GM18499 (cell line): ENCODE data around the gene FAH.

Experiments used
- ATAC-seq: cut with Tn5 transposase; IDR thresholded peaks from one replicate; pipeline ENCODE4 v1.9.1; 2021; ENCODE audit warnings: moderate number of reproducible peaks; ENCODE audit not compliant: insufficient read depth, unreplicated experiment

FAH gene

DNA sequence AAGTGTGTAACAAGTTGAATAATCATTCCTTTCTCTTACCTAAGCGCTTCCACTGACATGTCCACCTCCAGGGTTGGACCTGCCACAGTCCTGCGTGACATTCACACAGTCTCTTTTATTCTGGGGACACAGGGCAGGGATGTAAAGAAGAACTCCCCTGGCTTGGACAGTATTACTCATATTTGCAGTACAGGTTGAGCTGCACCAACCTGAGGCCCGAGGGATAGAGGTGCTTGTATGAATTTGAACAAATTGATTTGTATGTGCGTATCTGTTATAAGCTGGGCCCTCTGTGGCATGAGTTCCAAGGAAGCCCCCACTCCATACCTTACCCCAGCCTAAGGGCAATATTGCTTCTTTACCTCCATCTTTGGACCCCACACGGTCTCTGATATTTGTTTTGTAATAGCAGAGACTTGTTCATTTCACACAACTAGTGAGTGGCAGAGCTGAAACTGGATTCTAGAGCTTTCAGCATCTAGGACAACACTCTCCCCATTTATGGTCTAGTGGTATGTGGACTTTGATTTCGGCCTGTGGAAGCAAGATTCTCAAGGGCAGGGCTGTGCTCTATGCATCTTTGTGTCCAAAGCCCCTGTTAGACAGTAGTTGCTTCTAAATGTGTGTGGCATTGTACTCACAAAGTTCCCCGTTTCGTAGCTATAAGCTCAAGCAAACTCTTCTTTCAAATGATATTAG lies 39.2 kb downstream of the FAH start:
- no peak for ATAC-seq

DNA sequence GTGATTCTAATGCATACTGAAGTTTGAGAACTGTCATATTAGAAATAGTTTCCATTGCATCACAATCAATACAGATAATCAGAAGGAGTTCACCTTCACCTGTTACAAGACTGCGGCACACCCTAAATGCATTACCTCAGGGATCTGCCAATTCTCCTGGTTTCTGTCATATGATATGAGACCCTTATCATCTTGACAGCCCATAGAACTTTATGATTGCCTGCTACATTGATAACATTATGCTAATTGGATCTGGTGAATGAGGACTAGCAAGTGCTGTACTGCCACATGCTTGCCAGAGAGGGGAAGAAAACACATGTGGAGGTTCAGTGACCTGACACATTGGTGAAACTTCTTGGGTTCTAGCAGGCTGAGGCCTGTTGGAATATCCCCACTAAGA lies 41.4 kb downstream of the FAH start:
- ATAC-seq, result no peak

DNA sequence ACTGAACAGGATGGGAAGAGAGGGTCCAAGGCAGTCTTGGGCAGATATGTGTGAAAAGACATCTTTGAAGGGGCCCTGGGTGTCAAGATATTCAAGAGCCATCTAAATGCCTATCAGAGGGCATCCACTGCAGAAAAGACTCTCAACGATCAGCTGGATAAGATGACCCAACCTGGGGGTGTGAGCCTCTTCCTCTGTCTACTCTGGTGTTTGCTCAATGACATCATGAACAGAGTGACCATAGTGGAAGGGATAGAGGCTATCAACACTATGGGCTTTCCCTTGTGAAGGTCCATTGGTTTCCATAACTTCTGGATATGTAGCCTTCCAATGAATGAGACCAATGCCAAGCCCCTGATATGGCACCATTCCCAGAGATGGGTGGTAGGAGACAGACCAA lies 42.1 kb downstream of the FAH start:
- ATAC-seq, result no peak

DNA sequence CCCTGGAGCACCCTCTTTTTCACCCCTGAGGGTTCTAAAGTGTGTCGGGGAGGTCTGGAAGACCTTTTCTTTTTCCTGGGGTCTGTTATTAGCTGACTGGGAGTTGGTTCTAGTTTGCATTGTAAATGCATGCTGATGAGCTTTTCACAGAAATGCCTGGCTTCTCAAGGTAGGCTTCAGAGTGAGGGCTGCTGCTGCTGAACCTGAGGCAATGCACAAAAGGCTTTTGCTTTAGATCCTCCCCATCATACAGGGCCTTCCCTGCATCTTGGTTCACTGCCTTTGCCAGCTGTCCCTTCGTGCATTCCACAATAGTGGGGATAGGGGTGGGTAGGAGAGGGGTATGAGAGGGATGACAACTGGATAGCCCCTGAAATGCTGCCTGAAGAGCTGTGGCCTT lies 46.6 kb downstream of the FAH start:
- no peak for ATAC-seq

DNA sequence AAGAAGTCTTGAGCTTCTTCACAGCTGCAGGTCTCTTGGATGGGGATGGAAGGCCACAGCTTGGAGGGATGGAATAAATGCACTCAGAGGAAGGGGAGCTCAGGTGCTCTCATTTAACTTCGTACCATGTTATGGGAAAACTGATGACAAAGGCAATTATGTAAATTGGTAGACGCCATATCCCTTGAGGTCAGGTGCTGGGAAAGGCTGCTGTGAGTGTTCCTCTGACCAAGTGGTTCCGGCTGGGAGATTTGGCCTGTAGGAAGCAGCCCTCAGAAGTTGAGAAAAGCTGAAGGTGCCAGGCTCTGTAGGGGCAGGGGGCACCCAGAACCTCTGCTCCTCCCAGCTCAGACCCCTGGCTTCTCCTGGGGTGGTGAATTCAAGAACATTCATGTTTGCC lies 47.1 kb downstream of the FAH start:
- no peak for ATAC-seq

DNA sequence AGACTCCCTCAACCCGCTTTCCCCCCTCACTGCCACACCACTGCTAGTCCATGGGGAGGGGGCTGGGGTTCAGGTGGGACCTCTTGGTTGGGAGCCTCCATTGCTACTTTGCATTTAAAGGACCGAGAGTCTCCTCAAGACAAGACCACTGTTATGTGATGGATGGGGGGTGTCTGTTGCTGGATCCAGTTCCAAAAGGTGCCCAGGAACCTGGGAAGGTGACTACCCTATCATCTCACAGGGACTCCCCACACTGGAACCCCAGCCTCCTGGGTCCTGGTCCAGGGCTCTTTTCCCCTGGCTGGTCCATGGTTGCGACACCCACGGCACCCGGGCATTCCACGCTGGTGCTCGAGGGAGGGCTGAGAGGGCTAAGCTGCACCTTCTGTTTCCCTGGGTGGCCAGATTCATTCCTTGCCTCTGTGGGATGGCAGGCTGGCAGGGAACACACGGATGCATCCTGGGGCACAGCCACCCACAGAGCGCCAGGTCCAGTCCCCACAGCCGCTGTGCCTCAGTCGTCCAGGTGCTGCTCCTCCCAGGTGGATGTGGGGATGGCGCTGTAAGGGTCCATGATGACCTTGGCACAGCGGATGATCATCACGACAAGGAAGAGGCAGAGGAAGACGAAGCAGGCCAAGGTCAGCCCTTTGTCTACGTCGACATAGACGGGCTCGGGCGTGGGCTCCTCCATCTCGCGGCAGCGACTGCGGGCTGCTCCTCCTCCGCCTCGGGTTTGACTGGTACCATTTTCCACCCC lies 48.6 kb downstream of the FAH start:
- no peak for ATAC-seq

DNA sequence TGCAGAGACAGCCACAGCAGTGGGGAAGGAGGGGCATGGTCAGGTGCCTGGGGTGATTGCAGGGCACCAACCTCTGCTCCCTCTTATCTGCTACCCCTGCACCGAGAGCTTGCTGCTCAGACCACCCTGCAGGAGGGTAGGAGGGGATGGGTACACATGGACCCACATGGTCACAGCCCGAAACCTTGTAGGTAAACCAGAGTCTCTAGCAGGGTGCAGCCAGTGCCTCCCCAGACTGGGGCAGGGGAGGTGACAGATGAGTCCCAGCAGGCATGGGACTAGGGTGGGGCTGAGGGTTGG lies 49.2 kb downstream of the FAH start:
- ATAC-seq, result no peak

DNA sequence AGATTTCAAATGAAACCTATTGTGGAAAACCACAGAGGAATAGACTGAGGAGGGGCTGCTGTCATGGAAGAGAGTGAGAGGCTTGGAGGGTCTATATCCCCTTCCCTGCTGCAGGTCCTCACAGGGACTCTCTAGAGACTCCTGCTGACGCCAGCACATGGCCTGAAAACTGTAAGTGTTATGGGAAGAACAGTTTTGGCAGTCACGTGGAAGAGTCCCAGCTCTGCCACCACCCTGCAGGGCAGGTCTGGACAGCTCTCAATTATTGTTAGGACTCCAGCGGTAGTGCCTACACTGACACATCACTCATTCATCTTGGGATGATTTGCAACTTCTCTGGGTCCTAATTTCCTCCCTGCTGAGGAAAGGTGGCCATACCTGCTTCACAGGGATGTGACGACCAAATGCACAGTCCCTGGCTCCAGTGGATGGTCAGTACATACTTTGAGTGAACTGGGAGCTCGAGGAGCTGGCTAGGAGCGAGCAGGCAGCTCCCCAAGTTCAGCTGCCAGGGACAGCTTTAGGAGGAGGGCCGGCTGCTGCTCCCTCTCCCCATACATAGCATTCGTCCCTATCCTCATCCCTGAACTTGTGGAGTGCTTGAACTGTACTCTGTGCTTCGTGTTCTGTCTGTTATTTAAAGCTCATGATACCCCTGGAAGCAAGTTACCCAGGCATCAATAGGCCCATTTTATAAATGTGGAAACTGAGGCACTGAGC lies 50.0 kb downstream of the FAH start:
- ATAC-seq, result no peak

DNA sequence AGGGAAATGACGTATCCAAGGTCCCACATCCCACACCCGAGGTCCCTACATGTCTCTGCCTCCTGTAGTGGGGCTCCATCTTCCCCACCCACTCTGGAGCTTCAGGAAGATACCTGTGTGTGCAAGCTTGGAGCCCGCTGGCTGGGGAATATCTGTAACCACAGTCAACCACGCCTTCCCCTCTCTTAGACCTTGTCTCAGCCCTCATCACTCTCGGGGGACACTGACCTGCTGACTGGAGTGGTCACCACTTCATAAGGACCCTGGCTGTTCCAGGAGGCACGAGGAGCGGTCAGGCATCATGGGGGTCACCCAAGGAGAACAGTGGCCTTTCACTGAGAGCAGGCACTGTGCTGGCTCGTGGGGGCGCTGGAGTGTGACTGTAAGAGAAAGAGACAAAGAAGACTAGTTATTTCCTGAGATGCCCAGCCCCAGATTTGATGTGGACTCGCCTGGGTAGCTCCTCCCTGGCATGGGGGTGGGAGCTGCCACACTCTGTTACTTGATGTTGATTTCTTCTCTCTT lies 50.6 kb downstream of the FAH start:
- no peak for ATAC-seq

DNA sequence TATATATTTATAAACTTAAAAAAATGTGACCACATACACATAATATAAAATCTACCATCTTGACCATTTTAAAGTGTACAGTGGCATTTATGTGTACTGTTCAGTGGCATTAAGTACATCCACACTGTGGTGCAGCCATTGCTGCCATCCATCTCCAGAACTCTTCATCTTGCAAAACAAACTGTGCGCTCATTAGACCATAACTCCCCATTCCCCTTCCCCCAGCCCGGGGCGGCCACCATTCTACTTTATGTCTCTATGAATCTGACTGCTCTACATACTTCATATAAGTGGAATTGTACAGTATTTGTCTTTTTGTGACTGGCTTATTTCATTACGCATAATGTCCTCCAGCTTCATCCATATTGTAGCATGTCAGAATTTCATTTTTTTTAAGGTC lies 51.4 kb downstream of the FAH start:
- no peak for ATAC-seq

DNA sequence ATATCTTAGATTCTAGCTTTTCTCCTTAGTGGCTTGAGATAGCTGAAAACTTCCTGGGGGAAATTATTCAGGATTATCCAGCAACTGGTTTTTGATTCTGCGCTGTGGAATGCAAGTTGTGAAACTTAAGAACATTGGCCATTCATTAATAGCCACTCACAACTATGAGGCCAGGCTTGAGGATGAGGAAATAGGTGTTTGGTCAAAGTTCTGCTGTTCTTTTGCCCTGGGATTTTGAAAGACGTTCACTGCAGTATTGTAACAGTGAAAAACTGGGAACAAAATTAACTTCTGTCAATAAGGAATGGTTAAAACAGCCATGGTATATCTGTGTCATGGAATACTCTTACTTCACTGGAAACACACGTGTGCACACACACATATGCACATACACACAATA lies 55.1 kb downstream of the FAH start:
- ATAC-seq, result no peak

DNA sequence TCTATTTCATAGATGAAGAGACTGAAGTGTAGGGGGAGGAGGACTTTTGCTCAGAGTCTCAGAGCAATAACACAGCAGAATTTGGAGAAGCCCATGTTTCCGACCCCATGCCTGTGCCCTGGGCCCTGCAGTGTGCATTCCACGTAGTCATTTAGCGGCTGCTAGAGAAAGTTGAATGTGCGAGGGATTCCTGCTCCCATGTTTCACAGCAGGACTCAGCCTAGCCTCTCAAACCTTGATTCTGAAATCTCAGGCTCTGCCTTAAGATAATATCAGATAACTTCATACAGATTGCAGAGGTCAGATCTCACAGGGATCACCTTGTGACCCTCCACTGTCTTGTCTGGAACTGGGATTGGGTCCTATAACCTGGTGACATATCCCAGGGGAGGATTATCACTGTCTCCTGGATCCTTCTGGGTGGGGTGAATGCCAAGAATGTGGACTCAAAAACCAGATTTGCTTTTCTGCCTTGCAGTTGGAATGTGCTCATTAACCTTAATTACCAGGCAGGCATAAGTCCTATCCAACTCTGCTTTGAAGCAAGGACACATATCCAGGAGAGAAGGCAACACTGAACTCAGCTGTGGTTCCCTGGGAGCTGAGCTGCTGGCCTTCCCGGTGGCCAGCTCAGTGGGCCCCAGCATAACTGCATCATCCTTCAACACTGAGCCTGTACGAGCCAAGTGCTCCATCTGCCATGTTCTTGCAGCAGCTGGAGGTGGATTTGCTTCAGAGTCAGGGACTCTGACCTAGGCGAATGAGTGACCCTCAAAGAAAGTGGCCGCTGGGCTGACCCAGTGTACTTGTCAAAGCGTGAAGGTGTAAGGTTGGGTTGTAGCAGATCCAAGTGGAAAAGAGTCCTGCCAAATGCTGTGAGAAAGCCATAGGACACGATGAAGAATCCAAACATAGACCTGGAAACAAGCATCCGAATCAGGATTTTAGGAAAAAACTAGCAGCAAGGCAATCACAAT lies 56.2 kb downstream of the FAH start:
- no peak for ATAC-seq

DNA sequence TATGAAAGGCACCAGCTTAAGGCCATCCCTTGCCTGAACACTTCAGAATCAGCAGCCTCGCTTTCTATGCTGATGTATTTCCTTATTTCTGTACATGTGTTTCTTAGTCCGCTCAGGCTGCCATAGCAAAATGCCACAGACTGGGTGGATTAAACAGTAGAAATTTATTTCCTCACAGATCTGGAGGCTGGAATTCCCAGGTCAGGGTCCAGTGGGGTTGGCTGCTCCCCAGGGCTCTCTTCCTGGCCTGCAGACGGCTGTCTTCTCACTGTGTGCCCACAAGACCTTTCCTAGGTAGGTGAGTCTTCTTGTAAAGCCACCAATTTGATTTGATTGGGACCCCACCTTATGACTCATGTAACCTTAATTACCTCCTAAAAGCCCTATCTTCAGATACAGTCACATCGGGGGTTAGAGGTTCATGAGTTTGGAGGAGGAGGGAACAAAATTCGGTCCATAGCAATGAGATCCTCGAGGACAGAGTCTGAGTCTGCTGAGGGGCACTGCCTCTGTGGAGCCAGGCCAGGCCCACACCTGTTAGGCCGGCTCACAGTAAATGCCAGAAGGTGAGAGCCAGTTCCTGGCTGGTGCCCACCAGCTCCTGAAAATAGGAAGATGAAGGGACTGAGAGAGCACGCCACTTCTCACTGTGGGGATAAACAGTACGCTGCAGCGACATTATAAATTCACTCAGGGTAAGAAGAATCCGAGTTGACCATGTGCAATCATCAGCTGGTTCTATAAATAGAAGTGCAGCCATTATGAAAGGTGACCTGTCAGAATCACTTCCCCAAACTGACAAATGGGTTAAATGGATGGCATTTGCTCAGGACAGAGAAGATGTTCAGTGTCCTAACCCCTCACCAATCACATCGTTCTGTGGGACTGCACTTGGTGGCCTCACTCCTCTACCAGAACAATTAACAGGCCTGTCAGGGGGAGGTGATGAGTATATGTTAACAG lies 58.1 kb downstream of the FAH start:
- no peak for ATAC-seq

DNA sequence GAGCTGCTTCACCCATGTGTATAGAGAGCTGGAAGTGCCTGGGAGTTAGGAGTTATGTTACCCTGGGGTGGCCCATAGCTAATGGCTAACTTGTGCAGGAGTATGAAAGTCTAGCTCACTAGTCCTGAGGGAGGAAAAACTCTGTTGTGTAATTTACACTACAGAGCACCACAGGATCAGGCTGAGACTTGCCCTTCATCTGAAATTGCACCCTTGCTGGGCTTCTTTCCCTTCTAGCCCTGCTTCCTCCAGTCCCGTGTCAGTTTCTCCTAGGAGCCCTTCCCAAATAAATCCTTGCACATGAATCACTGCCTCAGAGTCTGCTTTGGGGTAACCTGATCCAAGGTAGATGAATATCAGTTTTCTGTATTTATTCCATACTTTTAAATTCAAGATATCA lies 59.2 kb downstream of the FAH start:
- ATAC-seq, result no peak

DNA sequence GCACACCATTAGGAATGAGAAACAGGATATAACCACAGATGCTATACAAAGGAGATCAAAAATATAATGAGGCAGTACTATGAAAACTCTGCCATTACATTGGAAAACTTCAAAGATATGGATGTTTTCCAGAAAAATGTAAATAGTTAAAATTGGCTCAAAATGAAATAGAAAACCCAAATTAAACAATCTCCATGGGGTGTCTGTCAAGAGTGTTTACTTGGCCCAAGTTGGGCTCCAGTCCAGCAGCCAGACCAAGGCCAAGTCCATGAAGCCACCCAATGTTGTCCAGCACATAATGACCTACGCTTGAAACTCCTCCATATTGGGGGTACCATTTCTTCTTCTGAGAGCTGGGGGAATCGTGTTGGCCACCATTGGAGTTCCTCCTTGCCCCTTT lies 62.1 kb downstream of the FAH start:
- no peak for ATAC-seq

DNA sequence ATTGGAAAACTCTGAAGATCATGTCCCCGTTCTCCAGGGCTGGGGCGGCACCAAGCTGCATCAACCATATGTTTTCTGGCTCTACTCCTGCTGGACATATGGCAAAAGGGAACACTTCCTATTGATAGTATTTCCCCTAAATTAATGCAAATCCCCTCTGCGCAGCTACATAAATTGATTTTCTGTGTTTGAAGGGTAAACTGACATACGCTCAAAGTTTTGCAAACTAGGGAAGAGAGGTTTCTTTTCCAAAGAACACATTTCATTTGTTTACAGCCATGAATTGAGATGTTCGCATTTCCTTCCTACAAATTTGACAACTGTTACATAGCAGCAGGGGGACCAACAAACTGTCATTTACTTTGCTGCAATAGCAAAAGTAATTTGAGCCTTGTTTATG lies 63.3 kb downstream of the FAH start:
- no peak for ATAC-seq

DNA sequence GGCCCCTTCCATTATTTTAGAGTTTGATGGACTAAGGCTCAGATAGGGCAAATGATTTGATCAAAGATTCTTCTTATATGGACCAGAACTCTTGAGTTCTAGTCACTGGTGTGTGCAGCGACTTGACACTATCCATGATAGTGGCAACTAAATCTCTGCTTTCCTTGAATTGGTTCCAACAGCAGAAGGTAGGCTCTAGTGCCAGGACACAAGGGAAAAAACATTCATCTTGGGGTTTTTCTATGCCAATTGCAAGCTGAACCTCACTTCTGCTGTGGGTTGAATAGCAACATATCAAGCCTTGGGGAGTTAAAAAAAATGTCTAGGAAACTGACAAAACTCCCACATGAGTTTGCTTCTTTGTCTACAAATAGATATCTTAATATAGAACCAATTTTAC lies 64.1 kb downstream of the FAH start:
- no peak for ATAC-seq

DNA sequence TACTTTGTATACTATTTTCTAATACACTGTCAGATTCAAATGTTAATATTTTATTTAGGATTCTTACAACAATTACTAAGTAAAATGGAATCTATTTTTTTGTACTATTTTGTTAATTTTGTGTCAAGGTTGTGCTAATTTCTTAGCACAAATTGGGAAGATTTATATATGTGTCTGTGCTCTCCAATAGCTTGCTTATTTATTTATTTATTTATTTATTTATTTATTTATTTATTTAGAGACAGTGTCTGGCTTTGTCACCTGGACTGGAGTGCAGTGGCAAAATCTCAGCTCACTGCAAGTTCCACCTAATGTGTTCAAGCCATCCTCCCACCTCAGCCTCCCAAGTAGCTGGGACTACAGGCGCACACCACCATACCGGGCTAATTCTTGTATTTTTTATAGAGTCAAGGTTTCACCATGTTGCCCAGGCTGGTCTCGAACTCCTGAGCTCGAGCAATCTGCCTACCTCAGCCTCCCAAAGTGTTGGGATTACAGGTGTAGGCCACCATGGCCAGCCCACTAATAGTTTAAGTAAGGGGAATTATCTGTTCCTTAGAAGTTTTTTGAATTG lies 64.6 kb downstream of the FAH start:
- ATAC-seq, result no peak

DNA sequence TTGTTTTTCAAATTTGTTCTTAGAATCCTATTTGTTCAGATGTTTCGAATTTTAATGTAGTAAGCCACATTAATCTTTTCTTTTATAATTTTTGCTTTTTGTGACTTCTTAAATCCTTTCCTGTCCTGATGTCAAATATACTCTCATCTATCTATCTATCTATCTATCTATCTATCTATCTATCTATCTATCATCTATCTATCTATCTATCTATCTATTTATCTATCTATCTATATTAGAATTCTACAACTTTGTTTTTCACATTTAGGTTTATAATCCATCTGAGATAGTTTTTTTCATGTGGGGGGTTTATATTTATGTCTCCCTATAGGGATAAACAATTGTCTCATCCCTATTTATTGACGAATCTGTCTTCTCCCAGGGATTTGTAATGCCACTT lies 67.2 kb downstream of the FAH start:
- ATAC-seq, result no peak
